OCI-LY7 (cell line): ENCODE results near the gene FGD4.

Experiments
- EZH2phosphoT487 ChIP-seq: fragments of 200-600 bp; sonication (generic); IDR thresholded peaks from 2 replicates; pipeline ENCODE4 v1.6.1; 2018; ENCODE audit warnings: low read depth, borderline replicate concordance, mild to moderate bottlenecking, mixed run types, antibody characterized with exemption, low read length, moderate library complexity, mixed read lengths
- TF ChIP-seq, protein P1 (sequence below): fragments of 200-600 bp; sonication (generic); conservative IDR thresholded peaks from 2 replicates; pipeline ENCODE4 v1.5.1; 2014; ENCODE audit warnings: mild to moderate bottlenecking, antibody characterized with exemption, low read length, moderate library complexity, mixed read lengths

DNA sequence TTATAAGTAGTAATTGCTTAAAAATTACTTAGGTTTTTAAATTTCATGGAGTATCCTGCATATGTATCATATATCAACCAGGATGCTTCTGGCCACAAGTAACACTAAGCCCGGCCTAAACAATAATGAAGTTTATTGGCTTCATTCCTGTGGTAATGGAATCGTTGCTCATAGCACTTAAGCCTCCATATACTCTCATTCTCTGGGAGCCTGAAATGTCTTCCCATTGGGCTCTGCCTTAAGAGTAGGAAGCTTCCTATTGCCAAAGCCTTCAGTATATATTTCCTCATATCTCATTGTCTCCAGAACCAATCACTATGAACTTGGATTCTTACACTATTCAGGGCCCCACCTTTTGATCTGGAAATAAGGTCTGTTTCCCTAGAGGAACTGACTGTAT, 195.9 kb downstream of the FGD4 start:
- TF ChIP-seq, protein P1, sequence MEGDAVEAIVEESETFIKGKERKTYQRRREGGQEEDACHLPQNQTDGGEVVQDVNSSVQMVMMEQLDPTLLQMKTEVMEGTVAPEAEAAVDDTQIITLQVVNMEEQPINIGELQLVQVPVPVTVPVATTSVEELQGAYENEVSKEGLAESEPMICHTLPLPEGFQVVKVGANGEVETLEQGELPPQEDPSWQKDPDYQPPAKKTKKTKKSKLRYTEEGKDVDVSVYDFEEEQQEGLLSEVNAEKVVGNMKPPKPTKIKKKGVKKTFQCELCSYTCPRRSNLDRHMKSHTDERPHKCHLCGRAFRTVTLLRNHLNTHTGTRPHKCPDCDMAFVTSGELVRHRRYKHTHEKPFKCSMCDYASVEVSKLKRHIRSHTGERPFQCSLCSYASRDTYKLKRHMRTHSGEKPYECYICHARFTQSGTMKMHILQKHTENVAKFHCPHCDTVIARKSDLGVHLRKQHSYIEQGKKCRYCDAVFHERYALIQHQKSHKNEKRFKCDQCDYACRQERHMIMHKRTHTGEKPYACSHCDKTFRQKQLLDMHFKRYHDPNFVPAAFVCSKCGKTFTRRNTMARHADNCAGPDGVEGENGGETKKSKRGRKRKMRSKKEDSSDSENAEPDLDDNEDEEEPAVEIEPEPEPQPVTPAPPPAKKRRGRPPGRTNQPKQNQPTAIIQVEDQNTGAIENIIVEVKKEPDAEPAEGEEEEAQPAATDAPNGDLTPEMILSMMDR, result no peak
- no peak for TF ChIP-seq EZH2phosphoT487
